Neural crest cell (in vitro differentiated cells): ENCODE data around the gene MRGPRE. TPM values are rescaled to one million over a fixed set of nuclear protein-coding genes. Genes with fewer than 3 reads are reported as not detected.

Source experiments
- DNase-seq: peaks from one replicate; pipeline ENCODE4 v3.0.0; 2021; ENCODE audit warnings: low read depth, mixed read lengths, low spot score
- H3K27ac Mint-ChIP-seq: one replicate; pipeline ENCODE4 v1.8.0; 2021; ENCODE audit warnings: mild to moderate bottlenecking, mixed read lengths; ENCODE audit not compliant: unreplicated experiment
- H3K27me3 Mint-ChIP-seq: 2 replicates; pipeline ENCODE4 v1.8.0; 2021; ENCODE audit warnings: low read depth, mild to moderate bottlenecking, mixed read lengths
- H3K36me3 Mint-ChIP-seq: 2 replicates; pipeline ENCODE4 v1.8.0; 2021; ENCODE audit warnings: low read depth, mild to moderate bottlenecking, mixed read lengths
- H3K4me1 Mint-ChIP-seq: 2 replicates; pipeline ENCODE4 v1.8.0; 2021; ENCODE audit warnings: mixed read lengths
- H3K4me3 Mint-ChIP-seq: one replicate; pipeline ENCODE4 v1.8.0; 2021; ENCODE audit warnings: mild to moderate bottlenecking, mixed read lengths
- H3K9me3 Mint-ChIP-seq: 2 replicates; pipeline ENCODE4 v1.8.0; 2021; ENCODE audit warnings: mixed read lengths
- CTCF ChIP-seq: fragments of 200-600 bp; sonication (generic); conservative IDR thresholded peaks from 2 replicates; pipeline ENCODE4 v1.5.0; 2021; ENCODE audit warnings: antibody characterized with exemption, mild to moderate bottlenecking
- total RNA-seq: library from RNA; stranded (reverse); gene quantifications from 2 replicates; pipeline ENCODE4 v1.2.1, GENCODE V29; 2021

The MRGPRE gene
- total RNA-seq, 1 donor from 2014 or later = not detected

- peaks cover 5% of the 10 kb centered on the region for H3K36me3 Mint-ChIP-seq
- H3K9me3 Mint-ChIP-seq = peaks cover 4% of the 10 kb centered on the region
- no peak for DNase-seq
- peaks cover 4% of the 10 kb centered on the region for H3K4me1 Mint-ChIP-seq
- no peak for TF ChIP-seq CTCF
- peaks cover 34% of the 10 kb centered on the region for H3K27me3 Mint-ChIP-seq
- no peak overlapping the region for H3K4me3 Mint-ChIP-seq
- H3K27ac Mint-ChIP-seq = no peak overlapping the region
Observed at GRCh38 chr11:3215346-3216026, 16.7 kb downstream of the MRGPRE start.

DNA sequence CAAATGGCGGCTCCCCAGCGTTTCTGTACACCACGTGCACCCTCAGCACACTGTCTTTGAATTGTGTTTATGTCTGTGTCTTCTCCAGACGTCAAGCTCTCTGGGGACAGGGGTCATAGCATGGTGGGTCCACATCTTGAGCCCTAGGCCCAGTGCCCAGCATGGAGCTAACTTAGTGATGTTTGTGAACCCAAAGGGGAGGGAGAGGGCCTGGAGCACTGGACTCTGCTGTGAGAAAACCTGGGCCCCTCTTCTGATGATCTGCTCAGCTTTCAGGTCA lies 17.9 kb downstream of the MRGPRE start:
- peaks cover 5% of the 10 kb centered on the region for H3K36me3 Mint-ChIP-seq
- H3K4me1 Mint-ChIP-seq = peaks cover 4% of the 10 kb centered on the region
- no peak for DNase-seq
- no peak overlapping the region for H3K27ac Mint-ChIP-seq
- no peak overlapping the region for H3K4me3 Mint-ChIP-seq
- H3K9me3 Mint-ChIP-seq = peaks cover 4% of the 10 kb centered on the region
- H3K27me3 Mint-ChIP-seq = peaks cover 30% of the 10 kb centered on the region
- TF ChIP-seq CTCF = no peak

DNA sequence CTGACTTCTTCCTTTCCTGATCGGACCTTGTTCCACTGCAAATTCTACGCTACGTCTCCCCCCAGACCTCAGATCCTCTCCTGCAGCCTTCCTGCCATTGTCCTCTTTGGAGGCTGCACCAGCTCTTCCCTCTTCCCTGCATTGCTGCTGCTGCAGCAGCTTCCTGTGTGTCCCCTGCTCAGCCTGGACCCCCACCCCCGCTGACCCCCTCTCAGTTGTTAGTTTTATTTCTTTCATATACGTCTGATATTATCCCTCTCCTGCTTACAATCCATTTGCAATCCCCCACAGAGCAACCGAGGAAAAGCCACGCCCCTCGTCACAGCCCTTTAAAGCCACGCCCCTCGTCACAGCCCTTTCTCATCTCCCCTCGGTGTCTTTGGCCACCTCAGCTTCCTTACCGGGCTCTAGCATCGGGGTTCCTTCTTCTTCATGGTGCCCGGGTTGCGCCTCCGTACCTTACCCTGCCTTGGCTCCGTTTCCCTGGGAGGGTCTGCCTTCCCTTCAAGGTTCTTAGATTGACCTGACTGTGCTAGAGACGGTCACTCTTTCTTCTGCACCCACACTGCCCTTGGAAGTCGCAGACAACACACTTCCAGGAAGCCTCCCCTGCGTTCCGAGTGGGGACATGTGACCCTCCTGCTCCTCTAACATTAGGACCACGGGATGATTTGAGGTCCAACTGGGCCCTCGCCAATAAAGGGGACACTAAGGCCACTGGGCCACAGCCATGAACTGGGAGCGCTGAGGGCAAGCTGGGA lies 18.4 kb downstream of the MRGPRE start:
- H3K4me3 Mint-ChIP-seq = no peak overlapping the region
- no peak for TF ChIP-seq CTCF
- peaks cover 5% of the 10 kb centered on the region for H3K36me3 Mint-ChIP-seq
- no peak for DNase-seq
- peaks cover 4% of the 10 kb centered on the region for H3K4me1 Mint-ChIP-seq
- H3K27me3 Mint-ChIP-seq = peaks cover 30% of the 10 kb centered on the region
- H3K9me3 Mint-ChIP-seq = peaks cover 4% of the 10 kb centered on the region
- H3K27ac Mint-ChIP-seq = no peak overlapping the region

DNA sequence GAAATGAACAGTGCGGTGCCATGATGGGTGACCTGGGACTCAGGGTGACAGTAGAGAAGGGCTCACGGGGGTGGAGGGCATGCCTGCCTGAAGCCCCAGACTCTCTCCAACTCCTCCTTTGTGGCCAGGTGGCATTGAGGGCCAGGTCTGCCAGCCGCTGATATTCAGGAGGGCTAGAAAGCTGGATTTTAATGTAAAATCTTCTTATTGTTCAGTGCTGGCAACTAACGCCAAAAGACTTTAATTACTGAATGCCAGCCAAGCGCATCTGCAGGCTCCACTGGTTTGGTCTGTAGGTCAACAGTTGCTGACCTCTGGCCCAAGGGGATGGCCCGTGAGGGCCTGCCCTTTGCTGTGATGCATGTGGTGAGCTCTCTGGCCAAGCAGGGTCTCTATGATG lies 23.9 kb downstream of the MRGPRE start:
- Mint-ChIP-seq H3K4me3 (no peak overlapping the region), H3K27ac (no peak overlapping the region), H3K9me3 (peaks cover 4% of the 10 kb centered on the region), H3K36me3 (peaks cover 5% of the 10 kb centered on the region), H3K4me1 (no peaks in the 10 kb centered on the region), H3K27me3 (peaks cover 28% of the 10 kb centered on the region)
- TF ChIP-seq CTCF = no peak
- no peak for DNase-seq

GRCh38 chr11:3207526-3208189 lies 24.6 kb downstream of the MRGPRE start:
- Mint-ChIP-seq H3K27me3 (peaks cover 30% of the 10 kb centered on the region), H3K27ac (no peak overlapping the region), H3K36me3 (peaks cover 5% of the 10 kb centered on the region), H3K4me3 (no peak overlapping the region), H3K4me1 (no peaks in the 10 kb centered on the region), H3K9me3 (peaks cover 4% of the 10 kb centered on the region)
- no peak for DNase-seq
- TF ChIP-seq CTCF = no peak
